Breast epithelium (tissue), 4 donors: ENCODE results near the gene TMEM91. TPM values are rescaled to one million over a fixed set of nuclear protein-coding genes. Genes with fewer than 3 reads are reported as not detected.
A peak's percentile ranks its signal among the peaks of the same experiment; 100 is the strongest.

Experiments used
- DNase-seq, 2 donors: peaks; one replicate each; pipeline ENCODE4 v3.0.0-alpha.2; 2019; ENCODE audit warnings: low spot score in 2 of 2
- H3K27ac ChIP-seq, 2 donors: fragments of 200-600 bp; sonication (generic) in 1 of 2; one replicate each; pipeline ENCODE4 v1.5.1; 2016 to 2019; ENCODE audit warnings: mild to moderate bottlenecking in 1 of 2
- H3K27me3 ChIP-seq, 2 donors: fragments of 200-600 bp; sonication (generic) in 1 of 2; one replicate each; pipeline versions ENCODE4 v1.5.1 to v1.6.0; 2017 to 2019; ENCODE audit warnings: control low read depth in 1 of 2, mild to moderate bottlenecking in 1 of 2
- H3K36me3 ChIP-seq: fragments of 200-600 bp; one replicate; pipeline ENCODE4 v1.5.1; 2019
- H3K4me1 ChIP-seq, 2 donors: fragments of 200-600 bp; sonication (generic); one replicate each; pipeline ENCODE4 v1.5.1; 2016 to 2019; ENCODE audit warnings: control low read depth in 1 of 2
- H3K4me3 ChIP-seq, 3 donors: fragments of 200-600 bp; sonication (generic); 1 replicate in 2 of 3; 2 replicates in 1 of 3; pipeline ENCODE4 v1.5.1; 2016 to 2019; ENCODE audit warnings: mild to moderate bottlenecking in 3 of 3, moderate library complexity in 2 of 3
- H3K9me3 ChIP-seq, 2 donors: fragments of 200-600 bp; sonication (generic) in 1 of 2; one replicate each; pipeline ENCODE4 v1.5.1; 2016 to 2019; ENCODE audit warnings: control low read depth in 1 of 2
- POLR2A ChIP-seq: fragments of 450-650 bp; IDR thresholded peaks from one replicate; pipeline ENCODE4 v1.6.1; 2016; ENCODE audit warnings: antibody characterized with exemption, mild to moderate bottlenecking, moderate library complexity
- POLR2AphosphoS5 ChIP-seq, 3 donors: sonication (generic); formaldehyde crosslinking; IDR thresholded peaks; one replicate each; pipeline ENCODE4 v1.6.1; 2017; ENCODE audit warnings: antibody characterized with exemption in 3 of 3
- intact Hi-C: fragments of 100-400 bp; cut with DNase I; formaldehyde crosslinking; loops from one replicate; pipeline ENCODE4 v1.15.1; 2023; ENCODE audit warnings: low total_unique reads
- total RNA-seq, 3 donors: library from RNA; depleted of rRNA; stranded (reverse); fragments of >200 nt; gene quantifications; one replicate each; pipeline ENCODE4 v1.1.0, GENCODE V29; 2016
- TF ChIP-seq, protein P1 (sequence below), 3 donors: fragments of 450-650 bp; IDR thresholded peaks; one replicate each; pipeline ENCODE4 v1.5.1; 2016 to 2017; ENCODE audit warnings: antibody characterized with exemption in 3 of 3, mild to moderate bottlenecking in 3 of 3, moderate library complexity in 3 of 3

The TMEM91 gene
- total RNA-seq, 3 donors from 2014 or later = 15.7 to 29.2 (median 17.0) TPM

- H3K36me3 ChIP-seq = peaks cover 7% of the 10 kb centered on the region
- intact Hi-C loops = no loop called here
- H3K27me3 ChIP-seq = no peaks in the 10 kb centered on the region
- peak overlapping the region in 1 of 3 donors; percentile 8 for H3K4me3 ChIP-seq
- peak in 1 of 2 donors; percentile 69 for DNase-seq
- H3K27ac ChIP-seq = peak overlapping the region; percentile 78 to 84
- TF ChIP-seq POLR2A (no peak), POLR2AphosphoS5 (IDR thresholded peaks at IDR 0.05) (no peak)
- TF ChIP-seq, protein P1, sequence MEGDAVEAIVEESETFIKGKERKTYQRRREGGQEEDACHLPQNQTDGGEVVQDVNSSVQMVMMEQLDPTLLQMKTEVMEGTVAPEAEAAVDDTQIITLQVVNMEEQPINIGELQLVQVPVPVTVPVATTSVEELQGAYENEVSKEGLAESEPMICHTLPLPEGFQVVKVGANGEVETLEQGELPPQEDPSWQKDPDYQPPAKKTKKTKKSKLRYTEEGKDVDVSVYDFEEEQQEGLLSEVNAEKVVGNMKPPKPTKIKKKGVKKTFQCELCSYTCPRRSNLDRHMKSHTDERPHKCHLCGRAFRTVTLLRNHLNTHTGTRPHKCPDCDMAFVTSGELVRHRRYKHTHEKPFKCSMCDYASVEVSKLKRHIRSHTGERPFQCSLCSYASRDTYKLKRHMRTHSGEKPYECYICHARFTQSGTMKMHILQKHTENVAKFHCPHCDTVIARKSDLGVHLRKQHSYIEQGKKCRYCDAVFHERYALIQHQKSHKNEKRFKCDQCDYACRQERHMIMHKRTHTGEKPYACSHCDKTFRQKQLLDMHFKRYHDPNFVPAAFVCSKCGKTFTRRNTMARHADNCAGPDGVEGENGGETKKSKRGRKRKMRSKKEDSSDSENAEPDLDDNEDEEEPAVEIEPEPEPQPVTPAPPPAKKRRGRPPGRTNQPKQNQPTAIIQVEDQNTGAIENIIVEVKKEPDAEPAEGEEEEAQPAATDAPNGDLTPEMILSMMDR (IDR thresholded peaks at IDR 0.05) = no peak
- H3K9me3 ChIP-seq = no peaks in the 10 kb centered on the region
- peaks cover 0 to 11% of the 10 kb centered on the region in 2 donors for H3K4me1 ChIP-seq
These were observed 35.6 kb downstream of the TMEM91 start for GRCh38 chr19:41411968-41412265.

GRCh38 chr19:41412953-41413352, 36.6 kb downstream of the TMEM91 start:
- no peak for DNase-seq
- Histone ChIP-seq H3K9me3 (no peaks in the 10 kb centered on the region), H3K27me3 (no peaks in the 10 kb centered on the region), H3K4me3 (no peak overlapping the region), H3K4me1 (peaks cover 0 to 11% of the 10 kb centered on the region in 2 donors), H3K36me3 (peaks cover 7% of the 10 kb centered on the region), H3K27ac (no peak overlapping the region)
- no peak for TF ChIP-seq POLR2A
- TF ChIP-seq, protein P1 (IDR thresholded peaks at IDR 0.05) = no peak
- TF ChIP-seq POLR2AphosphoS5 (IDR thresholded peaks at IDR 0.05) = no peak
- intact Hi-C loops = no loop called here

DNA sequence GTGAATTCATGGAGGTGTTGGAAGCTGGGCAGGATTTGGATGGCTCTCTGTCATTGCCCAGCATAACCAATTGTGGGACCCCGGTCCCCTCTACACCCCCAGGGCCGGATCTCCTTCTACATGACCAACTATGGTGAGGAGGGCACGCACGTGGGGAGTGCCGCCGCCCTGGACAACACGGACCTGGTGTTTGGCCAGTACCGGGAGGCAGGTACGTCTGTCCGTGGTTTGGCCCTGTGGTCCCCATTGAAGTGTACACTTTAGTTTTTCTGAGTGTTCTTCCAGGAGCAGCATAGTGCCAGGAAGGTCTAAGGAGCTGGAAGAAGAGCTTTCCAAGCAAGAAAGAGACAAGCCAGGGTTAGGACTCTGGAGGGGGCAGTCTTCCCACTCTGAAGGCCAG, 37.6 kb downstream of the TMEM91 start:
- peaks cover 7% of the 10 kb centered on the region for H3K36me3 ChIP-seq
- no peak overlapping the region for H3K27ac ChIP-seq
- no peaks in the 10 kb centered on the region for H3K27me3 ChIP-seq
- no peaks in the 10 kb centered on the region for H3K9me3 ChIP-seq
- no peak overlapping the region for H3K4me3 ChIP-seq
- TF ChIP-seq, protein P1 (IDR thresholded peaks at IDR 0.05) = no peak
- TF ChIP-seq POLR2A (no peak), POLR2AphosphoS5 (IDR thresholded peaks at IDR 0.05) (no peak)
- peaks cover 0 to 9% of the 10 kb centered on the region in 2 donors for H3K4me1 ChIP-seq
- intact Hi-C loops = no loop called here
- no peak for DNase-seq

DNA sequence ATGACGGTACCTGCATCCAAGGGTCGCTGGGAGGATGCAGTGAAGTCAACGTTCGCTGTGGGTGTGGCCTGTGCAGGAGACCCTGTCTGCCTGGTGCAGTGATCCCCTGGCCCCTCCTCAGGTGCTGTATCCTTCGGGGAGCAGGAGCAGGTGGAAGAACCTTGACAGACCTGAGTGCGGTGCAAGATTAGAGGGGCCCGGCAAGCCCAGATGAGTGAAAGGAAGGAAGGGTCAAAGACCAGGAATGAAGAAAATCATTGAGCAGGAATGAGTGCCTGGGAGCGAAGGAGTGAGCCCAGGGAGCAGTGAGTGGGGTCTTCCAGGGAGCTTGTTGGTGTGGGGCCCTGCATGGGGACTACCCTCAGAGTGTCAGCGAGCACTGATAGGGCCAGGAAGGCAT, 38.1 kb downstream of the TMEM91 start:
- no peak overlapping the region for H3K27ac ChIP-seq
- peaks cover 7% of the 10 kb centered on the region for H3K36me3 ChIP-seq
- no peaks in the 10 kb centered on the region for H3K27me3 ChIP-seq
- no peaks in the 10 kb centered on the region for H3K9me3 ChIP-seq
- no peak overlapping the region for H3K4me3 ChIP-seq
- peaks cover 0 to 4% of the 10 kb centered on the region in 2 donors for H3K4me1 ChIP-seq
- intact Hi-C loops = no loop called here
- TF ChIP-seq POLR2A = no peak
- TF ChIP-seq, protein P1 (IDR thresholded peaks at IDR 0.05) = no peak
- no peak for TF ChIP-seq POLR2AphosphoS5 (IDR thresholded peaks at IDR 0.05)
- no peak for DNase-seq

GRCh38 chr19:41415154-41415571, 38.8 kb downstream of the TMEM91 start:
- H3K36me3 ChIP-seq = peaks cover 7% of the 10 kb centered on the region
- intact Hi-C loops = no loop called here
- no peaks in the 10 kb centered on the region for H3K9me3 ChIP-seq
- H3K27me3 ChIP-seq = no peaks in the 10 kb centered on the region
- no peak overlapping the region for H3K27ac ChIP-seq
- peaks cover 0 to 4% of the 10 kb centered on the region in 2 donors for H3K4me1 ChIP-seq
- TF ChIP-seq, protein P1 (IDR thresholded peaks at IDR 0.05) = no peak
- TF ChIP-seq POLR2AphosphoS5 (IDR thresholded peaks at IDR 0.05) (no peak), POLR2A (no peak)
- DNase-seq = no peak
- no peak overlapping the region for H3K4me3 ChIP-seq
